AG04450 (cell line): ENCODE measurements around the gene SYT9. TPM values are rescaled to one million over a fixed set of nuclear protein-coding genes. Genes with fewer than 3 reads are reported as not detected.

Source experiments
- CTCF ChIA-PET: fragments of 300-600, 350-600 bp; formaldehyde crosslinking; extraction: SDS; loops from one replicate; lab custom pipeline; 2022; ENCODE audit warnings: antibody characterized with exemption, inconsistent platforms; lab: Charles Lee
- POLR2A ChIA-PET: fragments of 350-600 bp; formaldehyde crosslinking; extraction: SDS; loops from one replicate; lab custom pipeline; 2021; ENCODE audit warnings: antibody characterized with exemption, inconsistent platforms; lab: Yijun Ruan, JAX
- DNase-seq: peaks from one replicate; pipeline ENCODE4 v3.0.0-alpha.2; 2011; ENCODE audit warnings: low read depth, low spot score
- H3K27ac ChIP-seq: one replicate; pipeline ENCODE4 v1.5.1; 2012; ENCODE audit warnings: low read depth, low read length, control low read depth
- H3K27me3 ChIP-seq: one replicate; pipeline ENCODE4 v1.6.0; 2012; ENCODE audit warnings: low read length; ENCODE audit not compliant: control insufficient read depth, insufficient read depth
- H3K4me3 ChIP-seq: 2 replicates; pipeline ENCODE4 v1.5.1; 2011; ENCODE audit warnings: mild to moderate bottlenecking, low read depth, low read length, control low read depth
- H3K9me3 ChIP-seq: 2 replicates; pipeline ENCODE4 v1.5.1; 2012; ENCODE audit warnings: low read length; ENCODE audit not compliant: control insufficient read depth, insufficient read depth
- polyA plus RNA-seq: library from polyadenylated mRNA; depleted of rRNA; stranded (reverse); fragments of >200 nt; gene quantifications from 2 replicates; pipeline ENCODE4 v1.2.3, GENCODE V29; 2011
- TF ChIP-seq, protein P1 (sequence below): IDR thresholded peaks from 2 replicates; pipeline ENCODE4 v1.5.1; 2011; ENCODE audit warnings: low read depth, low read length, control low read depth, inconsistent platforms

SYT9 gene
- polyA plus RNA-seq, 1 experiment: not detected

DNA sequence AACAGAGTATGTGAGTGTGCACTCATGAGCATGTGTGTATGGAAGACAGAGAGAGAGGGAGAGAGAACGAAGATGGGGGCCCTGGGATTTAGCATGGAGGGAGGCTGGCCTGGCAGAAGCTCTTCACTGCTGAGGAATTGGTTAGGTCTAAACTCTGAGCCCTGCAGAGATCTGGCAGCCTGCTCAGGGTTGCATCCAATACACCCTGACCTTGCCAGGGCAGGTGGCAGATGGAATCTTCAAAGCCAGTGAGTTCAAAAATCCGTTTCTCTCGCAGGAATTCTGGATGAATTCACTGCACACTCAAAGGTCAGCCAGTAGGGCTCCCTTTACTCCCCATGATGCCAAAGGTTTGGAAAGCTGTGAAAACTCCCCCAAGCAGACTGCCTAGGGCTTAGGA lies 172.2 kb downstream of the SYT9 start:
- Histone ChIP-seq H3K27ac (no peak overlapping the region), H3K9me3 (no peaks in the 10 kb centered on the region), H3K27me3 (peaks cover 2% of the 10 kb centered on the region), H3K4me3 (no peak overlapping the region)
- POLR2A ChIA-PET: no interaction called here
- DNase-seq: no peak
- CTCF ChIA-PET: no interaction called here
- TF ChIP-seq, protein P1, sequence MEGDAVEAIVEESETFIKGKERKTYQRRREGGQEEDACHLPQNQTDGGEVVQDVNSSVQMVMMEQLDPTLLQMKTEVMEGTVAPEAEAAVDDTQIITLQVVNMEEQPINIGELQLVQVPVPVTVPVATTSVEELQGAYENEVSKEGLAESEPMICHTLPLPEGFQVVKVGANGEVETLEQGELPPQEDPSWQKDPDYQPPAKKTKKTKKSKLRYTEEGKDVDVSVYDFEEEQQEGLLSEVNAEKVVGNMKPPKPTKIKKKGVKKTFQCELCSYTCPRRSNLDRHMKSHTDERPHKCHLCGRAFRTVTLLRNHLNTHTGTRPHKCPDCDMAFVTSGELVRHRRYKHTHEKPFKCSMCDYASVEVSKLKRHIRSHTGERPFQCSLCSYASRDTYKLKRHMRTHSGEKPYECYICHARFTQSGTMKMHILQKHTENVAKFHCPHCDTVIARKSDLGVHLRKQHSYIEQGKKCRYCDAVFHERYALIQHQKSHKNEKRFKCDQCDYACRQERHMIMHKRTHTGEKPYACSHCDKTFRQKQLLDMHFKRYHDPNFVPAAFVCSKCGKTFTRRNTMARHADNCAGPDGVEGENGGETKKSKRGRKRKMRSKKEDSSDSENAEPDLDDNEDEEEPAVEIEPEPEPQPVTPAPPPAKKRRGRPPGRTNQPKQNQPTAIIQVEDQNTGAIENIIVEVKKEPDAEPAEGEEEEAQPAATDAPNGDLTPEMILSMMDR: no peak

DNA sequence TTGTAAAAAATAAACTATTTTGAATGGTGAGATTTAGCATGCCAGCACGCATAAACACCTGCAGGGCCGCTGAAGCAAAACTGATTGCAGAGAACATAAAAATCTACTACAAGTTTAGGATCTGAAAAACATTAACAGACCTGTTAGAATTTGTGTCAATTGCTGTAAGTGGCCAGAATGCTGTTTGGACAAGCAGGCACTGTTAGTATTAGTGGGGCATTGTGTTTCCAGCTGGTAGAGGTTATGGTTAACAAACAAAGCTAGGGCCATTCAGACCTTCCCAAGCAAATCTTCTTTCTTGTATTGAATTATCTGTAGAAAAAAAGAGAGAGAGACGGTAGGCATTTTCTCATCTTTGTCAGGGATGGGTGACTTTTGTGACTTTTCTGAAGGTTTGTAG lies 176.0 kb downstream of the SYT9 start:
- no peak for DNase-seq
- TF ChIP-seq, protein P1: no peak
- no peak overlapping the region for H3K4me3 ChIP-seq
- CTCF ChIA-PET: no interaction called here
- POLR2A ChIA-PET: no interaction called here
- H3K27me3 ChIP-seq: peaks cover 2% of the 10 kb centered on the region
- no peak overlapping the region for H3K27ac ChIP-seq
- no peaks in the 10 kb centered on the region for H3K9me3 ChIP-seq

DNA sequence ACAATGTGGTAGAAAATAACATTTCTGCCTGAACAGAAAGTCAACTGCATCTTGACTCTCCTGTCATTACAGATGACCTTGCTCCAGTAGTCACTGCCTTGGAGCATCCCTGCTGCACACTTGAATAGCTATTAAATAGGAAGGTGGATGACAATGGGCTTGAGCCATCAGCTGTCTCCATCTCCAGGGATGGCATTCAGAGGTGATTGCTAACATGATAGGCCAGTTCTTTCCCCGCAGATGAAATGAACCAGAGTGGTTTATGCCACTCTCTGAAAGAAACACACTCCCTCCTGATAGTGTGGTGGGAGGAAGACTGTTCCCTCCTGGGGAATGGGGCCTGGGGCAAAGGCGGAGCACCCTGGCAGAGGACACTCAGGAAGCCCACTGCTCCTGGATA lies 176.5 kb downstream of the SYT9 start:
- no peak overlapping the region for H3K4me3 ChIP-seq
- no peak overlapping the region for H3K27ac ChIP-seq
- ChIA-PET CTCF (no interaction called here), POLR2A (no interaction called here)
- peaks cover 2% of the 10 kb centered on the region for H3K27me3 ChIP-seq
- no peak for DNase-seq
- no peaks in the 10 kb centered on the region for H3K9me3 ChIP-seq
- TF ChIP-seq, protein P1: no peak

DNA sequence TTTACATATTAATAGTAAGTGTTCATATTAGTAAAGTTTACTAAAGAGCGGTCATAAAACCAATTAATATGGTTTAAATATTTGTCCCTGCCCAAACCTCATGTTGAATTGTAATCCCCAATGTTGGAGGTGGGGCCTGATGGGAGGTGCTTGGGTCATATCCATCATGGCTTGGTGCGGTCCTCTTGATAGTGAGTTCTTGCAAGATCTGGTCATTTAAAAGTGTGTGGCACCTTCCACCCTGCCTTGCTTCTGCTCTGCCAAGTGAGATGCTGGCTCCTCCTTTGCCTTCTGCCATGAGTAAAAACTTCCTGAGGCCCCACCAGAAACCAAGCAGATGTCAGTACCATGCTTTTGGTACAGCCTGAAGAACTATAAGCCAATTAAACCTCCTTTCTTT lies 178.8 kb downstream of the SYT9 start:
- H3K4me3 ChIP-seq: no peak overlapping the region
- no peaks in the 10 kb centered on the region for H3K9me3 ChIP-seq
- TF ChIP-seq, protein P1: no peak
- DNase-seq: no peak
- CTCF ChIA-PET: interaction anchor here (1.8 kb wide), 1 partner anchor 12 kb away, joined by 5 read pairs; no protein-coding TSS in a partner anchor
- H3K27me3 ChIP-seq: peaks cover 2% of the 10 kb centered on the region
- POLR2A ChIA-PET: no interaction called here
- no peak overlapping the region for H3K27ac ChIP-seq

DNA sequence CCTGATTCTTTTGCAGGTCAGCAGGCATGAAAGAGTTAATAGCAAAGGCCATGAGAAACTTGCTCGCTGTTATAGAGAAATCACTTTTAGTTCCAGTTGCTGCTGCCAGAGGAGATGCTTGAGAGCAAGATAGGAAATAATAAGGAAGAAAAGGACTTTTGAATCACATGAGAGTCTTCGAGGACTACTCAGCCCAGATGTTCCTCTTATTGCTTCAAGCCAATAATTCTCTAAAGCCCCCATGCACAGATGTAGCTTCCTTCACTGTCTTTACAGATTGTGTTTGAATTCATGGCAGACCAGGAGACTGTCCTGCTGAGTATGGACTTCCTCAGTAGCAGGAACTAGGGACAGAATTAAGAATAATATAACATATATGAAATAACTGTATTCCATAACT lies 183.5 kb downstream of the SYT9 start:
- DNase-seq: no peak
- Histone ChIP-seq H3K27ac (no peak overlapping the region), H3K9me3 (no peaks in the 10 kb centered on the region), H3K27me3 (peaks cover 2% of the 10 kb centered on the region), H3K4me3 (no peak overlapping the region)
- TF ChIP-seq, protein P1: no peak
- ChIA-PET CTCF (no interaction called here), POLR2A (interaction anchor here (0.6 kb wide), 1 partner anchor 21 kb away, joined by 3 read pairs; no protein-coding TSS in a partner anchor)
